SK-N-SH (cell line): ENCODE data around the gene UNC93A. TPM values are rescaled to one million over a fixed set of nuclear protein-coding genes. Genes with fewer than 3 reads are reported as not detected.

ENCODE experiments used
- CTCF ChIA-PET: fragments of 300-600, 350-600 bp; formaldehyde crosslinking; extraction: SDS; loops from one replicate; lab custom pipeline; 2021; lab: Yijun Ruan, JAX
- POLR2A ChIA-PET: fragments of 350-600 bp; sonication (Branson Sonifier 250); formaldehyde crosslinking; extraction: SDS; loops from one replicate; lab custom pipeline; 2020; ENCODE audit warnings: antibody characterized with exemption, inconsistent platforms; lab: Yijun Ruan, JAX
- DNase-seq: peaks from one replicate; pipeline ENCODE4 v3.0.0; 2012
- H2AFZ ChIP-seq: fragments of 200-600 bp; sonication (generic); 2 replicates; pipeline ENCODE4 v1.8.1; 2016; ENCODE audit warnings: antibody characterized with exemption, mild to moderate bottlenecking, low read depth
- H3F3A ChIP-seq: fragments of 200-600 bp; sonication (generic); replicated peaks from 2 replicates; pipeline ENCODE3; 2016; ENCODE audit warnings: antibody characterized with exemption, mild to moderate bottlenecking; ENCODE audit not compliant: insufficient read depth
- H3K27ac ChIP-seq, 2 experiments: fragments of 200-500 bp in 1 of 2; fragments of 200-600 bp in 1 of 2; sonication (Bioruptor generic) in 1 of 2; sonication (generic), shearing (Covaris generic) in 1 of 2; 2 replicates each; pipeline versions ENCODE4 v1.5.1 to v1.6.1; 2014 to 2016; ENCODE audit warnings: low read depth in 2 of 2, inconsistent platforms in 1 of 2, low read length in 1 of 2, mild to moderate bottlenecking in 1 of 2, mixed read lengths in 1 of 2
- H3K27me3 ChIP-seq: fragments of 200-600 bp; sonication (generic), shearing (Covaris generic); 2 replicates; pipeline ENCODE4 v1.6.1; 2016; ENCODE audit warnings: mixed run types; ENCODE audit not compliant: insufficient read depth
- H3K36me3 ChIP-seq, 2 experiments: fragments of 200-500 bp in 1 of 2; fragments of 200-600 bp in 1 of 2; sonication (Bioruptor generic) in 1 of 2; sonication (generic) in 1 of 2; replicated peaks in 1 of 2; 2 replicates each; pipeline versions ENCODE3 to v1.5.1; 2014 to 2016; ENCODE audit warnings: low read length in 1 of 2, mild to moderate bottlenecking in 1 of 2; ENCODE audit not compliant: insufficient read depth in 2 of 2, control insufficient read depth in 1 of 2
- H3K4me1 ChIP-seq, 2 experiments: fragments of 200-500 bp in 1 of 2; fragments of 200-600 bp in 1 of 2; sonication (Bioruptor generic) in 1 of 2; sonication (generic), shearing (Covaris generic) in 1 of 2; 2 replicates each; pipeline versions ENCODE4 v1.5.1 to v1.6.1; 2014 to 2016; ENCODE audit warnings: low read depth in 1 of 2, low read length in 1 of 2, mixed run types in 1 of 2; ENCODE audit not compliant: insufficient read depth in 2 of 2, control insufficient read depth in 1 of 2
- H3K4me2 ChIP-seq: fragments of 200-600 bp; sonication (generic), shearing (Covaris generic); 2 replicates; pipeline ENCODE4 v1.6.1; 2017; ENCODE audit warnings: mixed run types
- H3K4me3 ChIP-seq, 2 experiments: fragments of 200-500 bp in 1 of 2; fragments of 200-600 bp in 1 of 2; sonication (Bioruptor generic) in 1 of 2; sonication (generic), shearing (Covaris generic) in 1 of 2; 2 replicates each; pipeline versions ENCODE4 v1.5.1 to v1.8.1; 2014 to 2016; ENCODE audit warnings: low read depth in 2 of 2, inconsistent platforms in 1 of 2, low read length in 1 of 2, mild to moderate bottlenecking in 1 of 2, mixed read lengths in 1 of 2, moderate library complexity in 1 of 2
- H3K79me2 ChIP-seq: fragments of 200-600 bp; sonication (generic); 2 replicates; pipeline ENCODE4 v1.8.1; 2017; ENCODE audit warnings: mild to moderate bottlenecking; ENCODE audit not compliant: insufficient read depth
- H3K9ac ChIP-seq: fragments of 200-600 bp; sonication (generic); 2 replicates; pipeline ENCODE4 v1.6.1; 2017; ENCODE audit warnings: mixed run types
- H3K9me2 ChIP-seq: fragments of 200-600 bp; sonication (generic); 2 replicates; pipeline ENCODE4 v1.6.1; 2017; ENCODE audit warnings: mixed run types
- H3K9me3 ChIP-seq: fragments of 200-600 bp; sonication (generic); 2 replicates; pipeline ENCODE4 v1.6.1; 2017; ENCODE audit warnings: mixed run types, mild to moderate bottlenecking, moderate library complexity
- H4K20me1 ChIP-seq: fragments of 200-600 bp; sonication (generic); 2 replicates; pipeline ENCODE4 v1.6.1; 2017; ENCODE audit warnings: mild to moderate bottlenecking, mixed run types; ENCODE audit not compliant: insufficient read depth
- CHD2 ChIP-seq: fragments of 150-350 bp; IDR thresholded peaks from 2 replicates; pipeline ENCODE4 v1.6.1; 2018; ENCODE audit warnings: low read length; ENCODE audit not compliant: partially characterized antibody
- CTCF ChIP-seq: fragments of 200-600 bp; sonication (generic); IDR thresholded peaks from 2 replicates; pipeline ENCODE4 v1.6.1; 2017; ENCODE audit warnings: antibody characterized with exemption, mild to moderate bottlenecking, moderate library complexity
- FOXJ3 ChIP-seq: sonication (generic); formaldehyde crosslinking; IDR thresholded peaks from 2 replicates; pipeline ENCODE4 v1.5.1; 2020; ENCODE audit warnings: mild to moderate bottlenecking, missing genetic modification reagents
- FOXM1 ChIP-seq: IDR thresholded peaks from 2 replicates; pipeline ENCODE4 v1.4.0; 2012; ENCODE audit warnings: low read depth, mild to moderate bottlenecking
- GATA2 ChIP-seq: sonication (generic); formaldehyde crosslinking; IDR thresholded peaks from 2 replicates; pipeline ENCODE4 v1.5.0; 2020; ENCODE audit warnings: mild to moderate bottlenecking, missing genetic modification reagents
- JUND ChIP-seq: IDR thresholded peaks from 2 replicates; pipeline ENCODE4 v1.4.0; 2012
- MXI1 ChIP-seq: IDR thresholded peaks from 2 replicates; pipeline ENCODE4 v1.6.1; 2012; ENCODE audit warnings: mild to moderate bottlenecking, low read depth, low read length, improper control_type of control experiment
- NFIC ChIP-seq: IDR thresholded peaks from 2 replicates; pipeline ENCODE4 v1.4.0; 2012; ENCODE audit warnings: borderline replicate concordance
- PBX3 ChIP-seq: IDR thresholded peaks from 2 replicates; pipeline ENCODE4; 2012
- RAD21 ChIP-seq: IDR thresholded peaks from 2 replicates; pipeline ENCODE4 v1.6.1; 2012; ENCODE audit warnings: mild to moderate bottlenecking, low read length
- RFX5 ChIP-seq: IDR thresholded peaks from 2 replicates; pipeline ENCODE4 v1.6.1; 2012; ENCODE audit warnings: mild to moderate bottlenecking, improper control_type of control experiment, low read length
- RXRA ChIP-seq: IDR thresholded peaks from 2 replicates; pipeline ENCODE4 v1.4.0; 2012; ENCODE audit warnings: low read depth, mild to moderate bottlenecking, borderline replicate concordance
- SIN3A ChIP-seq: IDR thresholded peaks from 2 replicates; pipeline ENCODE4 v1.6.1; 2012; ENCODE audit warnings: low read depth, mild to moderate bottlenecking, low read length, moderate library complexity, borderline replicate concordance
- SMC3 ChIP-seq: IDR thresholded peaks from 2 replicates; pipeline ENCODE4 v1.6.1; 2012; ENCODE audit warnings: low read depth, low read length, improper control_type of control experiment
- TAF1 ChIP-seq: IDR thresholded peaks from 2 replicates; pipeline ENCODE4 v1.6.1; 2012; ENCODE audit warnings: low read depth, mild to moderate bottlenecking, low read length, moderate library complexity, borderline replicate concordance
- TCF12 ChIP-seq: IDR thresholded peaks from 2 replicates; pipeline ENCODE4 v1.4.0; 2012
- TEAD4 ChIP-seq: IDR thresholded peaks from 2 replicates; pipeline ENCODE4 v1.4.0; 2012; ENCODE audit warnings: mild to moderate bottlenecking, borderline replicate concordance; ENCODE audit not compliant: insufficient read depth
- USF1 ChIP-seq: IDR thresholded peaks from 2 replicates; pipeline ENCODE4 v1.4.0; 2012; ENCODE audit warnings: low read depth, borderline replicate concordance
- YY1 ChIP-seq: IDR thresholded peaks from 2 replicates; pipeline ENCODE4 v1.4.0; 2012; ENCODE audit warnings: low read depth, mild to moderate bottlenecking
- WGBS: methylation state at CpG from one replicate; pipeline ENCODE4 v1.1.6; 2017; ENCODE audit warnings: low lambda C conversion rate; 5-methylcytosine and 5-hydroxymethylcytosine counted together
- polyA plus RNA-seq, 3 experiments: library from polyadenylated mRNA; depleted of rRNA; stranded (reverse); fragments of >200 nt; gene quantifications; 2 replicates each; pipeline ENCODE4 v1.2.3, GENCODE V29; 2012

The UNC93A gene
- polyA plus RNA-seq, 1 of the 3 experiments (the other 2 are of a cell fraction) = not detected

GRCh38 chr6:167244064-167244960, 46.8 kb upstream of the UNC93A start (continued):
- TF ChIP-seq USF1 = no peak
- no peak for TF ChIP-seq RAD21
- TF ChIP-seq GATA2 (CRISPR knock-in tag) = no peak
- TF ChIP-seq CTCF = no peak
- TF ChIP-seq RFX5 = no peak
- no peak for TF ChIP-seq FOXJ3 (CRISPR knock-in tag)
- no peak for TF ChIP-seq RXRA
- no peak for TF ChIP-seq JUND

GRCh38 chr6:167244991-167245390, 46.1 kb upstream of the UNC93A start:
- H2AFZ ChIP-seq = no peak overlapping the region
- no peak for DNase-seq
- H3F3A ChIP-seq = no peaks in the 10 kb centered on the region
- H3K4me2 ChIP-seq = no peak overlapping the region
- H3K27me3 ChIP-seq = no peaks in the 10 kb centered on the region
- H3K4me1 ChIP-seq = peaks cover 0 to 18% of the 10 kb centered on the region in 2 experiments; a peak in 1 of 4 replicates
- no peaks in the 10 kb centered on the region for H3K9me2 ChIP-seq
- WGBS = 31% methylated on average over 4 of the region's 4 CpGs
- POLR2A ChIA-PET = no interaction called here
- no peak overlapping the region for H3K4me3 ChIP-seq
- TF ChIP-seq CHD2 (no peak), SMC3 (no peak), JUND (no peak), RAD21 (no peak), NFIC (no peak), PBX3 (no peak), FOXM1 (no peak), TAF1 (no peak), TEAD4 (no peak), RFX5 (no peak), GATA2 (CRISPR knock-in tag) (no peak), MXI1 (no peak), FOXJ3 (CRISPR knock-in tag) (no peak), YY1 (no peak), TCF12 (no peak), SIN3A (no peak), CTCF (no peak)
- CTCF ChIA-PET = interaction anchor here (1.9 kb wide), 1 partner anchor 24 kb away, joined by 5 read pairs; no protein-coding TSS in a partner anchor
- H3K9ac ChIP-seq = no peak overlapping the region
- no peak overlapping the region for H3K27ac ChIP-seq
- no peaks in the 10 kb centered on the region for H3K9me3 ChIP-seq
- H3K79me2 ChIP-seq = no peaks in the 10 kb centered on the region
- H4K20me1 ChIP-seq = no peaks in the 10 kb centered on the region
- H3K36me3 ChIP-seq = no peaks in the 10 kb centered on the region
